ENCODE data around the gene ARHGAP6.
A peak's percentile ranks its signal among the peaks of the same experiment; 100 is the strongest.

ARHGAP6 gene

DNA sequence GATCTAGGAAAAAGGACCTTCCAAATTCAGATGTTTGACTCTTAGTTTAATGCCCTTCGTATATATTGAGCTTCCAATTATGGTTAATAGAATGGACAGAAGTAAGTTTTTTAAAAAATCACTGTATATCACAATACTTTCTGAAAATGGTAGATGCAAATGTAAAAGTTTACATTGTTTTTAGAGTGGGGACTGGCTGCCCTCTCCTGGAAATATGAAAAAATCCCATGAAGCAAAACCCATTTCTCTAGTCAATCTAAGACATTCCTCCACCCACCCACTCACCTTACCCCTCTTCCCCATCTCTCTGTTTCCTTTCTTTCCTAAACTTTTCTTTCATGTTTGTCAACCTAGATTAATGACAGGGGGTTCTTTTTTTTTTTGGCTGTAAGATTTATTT lies 134.5 kb downstream of the ARHGAP6 start:
- no peak for TF ChIP-seq ZFP30 (CRISPR knock-in tag; IDR thresholded peaks at IDR 0.05)
- TF ChIP-seq SNAI2 (CRISPR knock-in tag; IDR thresholded peaks at IDR 0.05), result no peak
- TF ChIP-seq ISL1 (CRISPR knock-in tag; IDR thresholded peaks at IDR 0.05), result no peak
- TF ChIP-seq RARB (CRISPR knock-in tag; IDR thresholded peaks at IDR 0.05), result no peak
- no peak for TF ChIP-seq GLIS3 (CRISPR knock-in tag; IDR thresholded peaks at IDR 0.05)
- TF ChIP-seq ZNF70 (CRISPR knock-in tag; IDR thresholded peaks at IDR 0.05), result no peak
- TF ChIP-seq, protein P1, sequence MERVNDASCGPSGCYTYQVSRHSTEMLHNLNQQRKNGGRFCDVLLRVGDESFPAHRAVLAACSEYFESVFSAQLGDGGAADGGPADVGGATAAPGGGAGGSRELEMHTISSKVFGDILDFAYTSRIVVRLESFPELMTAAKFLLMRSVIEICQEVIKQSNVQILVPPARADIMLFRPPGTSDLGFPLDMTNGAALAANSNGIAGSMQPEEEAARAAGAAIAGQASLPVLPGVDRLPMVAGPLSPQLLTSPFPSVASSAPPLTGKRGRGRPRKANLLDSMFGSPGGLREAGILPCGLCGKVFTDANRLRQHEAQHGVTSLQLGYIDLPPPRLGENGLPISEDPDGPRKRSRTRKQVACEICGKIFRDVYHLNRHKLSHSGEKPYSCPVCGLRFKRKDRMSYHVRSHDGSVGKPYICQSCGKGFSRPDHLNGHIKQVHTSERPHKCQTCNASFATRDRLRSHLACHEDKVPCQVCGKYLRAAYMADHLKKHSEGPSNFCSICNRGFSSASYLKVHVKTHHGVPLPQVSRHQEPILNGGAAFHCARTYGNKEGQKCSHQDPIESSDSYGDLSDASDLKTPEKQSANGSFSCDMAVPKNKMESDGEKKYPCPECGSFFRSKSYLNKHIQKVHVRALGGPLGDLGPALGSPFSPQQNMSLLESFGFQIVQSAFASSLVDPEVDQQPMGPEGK (CRISPR knock-in tag; IDR thresholded peaks at IDR 0.05; ENCODE audit: borderline replicate concordance), result no peak
- no peak for TF ChIP-seq TCF4 (CRISPR knock-in tag; IDR thresholded peaks at IDR 0.05; ENCODE audit: borderline replicate concordance)
- no peak for TF ChIP-seq ZNF565 (CRISPR knock-in tag; conservative IDR thresholded peaks at IDR 0.05; ENCODE audit: low read depth)
- no peak for TF ChIP-seq POU6F1 (CRISPR knock-in tag; IDR thresholded peaks at IDR 0.05; ENCODE audit: borderline replicate concordance, low read depth)
- no peak for TF ChIP-seq ESRRG (CRISPR knock-in tag; IDR thresholded peaks at IDR 0.05)
- TF ChIP-seq, protein P2, sequence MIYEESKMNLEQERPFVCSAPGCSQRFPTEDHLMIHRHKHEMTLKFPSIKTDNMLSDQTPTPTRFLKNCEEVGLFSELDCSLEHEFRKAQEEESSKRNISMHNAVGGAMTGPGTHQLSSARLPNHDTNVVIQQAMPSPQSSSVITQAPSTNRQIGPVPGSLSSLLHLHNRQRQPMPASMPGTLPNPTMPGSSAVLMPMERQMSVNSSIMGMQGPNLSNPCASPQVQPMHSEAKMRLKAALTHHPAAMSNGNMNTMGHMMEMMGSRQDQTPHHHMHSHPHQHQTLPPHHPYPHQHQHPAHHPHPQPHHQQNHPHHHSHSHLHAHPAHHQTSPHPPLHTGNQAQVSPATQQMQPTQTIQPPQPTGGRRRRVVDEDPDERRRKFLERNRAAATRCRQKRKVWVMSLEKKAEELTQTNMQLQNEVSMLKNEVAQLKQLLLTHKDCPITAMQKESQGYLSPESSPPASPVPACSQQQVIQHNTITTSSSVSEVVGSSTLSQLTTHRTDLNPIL (CRISPR knock-in tag; IDR thresholded peaks at IDR 0.05; ENCODE audit: low read depth), result no peak
- TF ChIP-seq TOX (CRISPR knock-in tag; IDR thresholded peaks at IDR 0.05; ENCODE audit: borderline replicate concordance), result no peak
- TF ChIP-seq ZFP3 (CRISPR knock-in tag; IDR thresholded peaks at IDR 0.05), result no peak
- TF ChIP-seq, protein P3, sequence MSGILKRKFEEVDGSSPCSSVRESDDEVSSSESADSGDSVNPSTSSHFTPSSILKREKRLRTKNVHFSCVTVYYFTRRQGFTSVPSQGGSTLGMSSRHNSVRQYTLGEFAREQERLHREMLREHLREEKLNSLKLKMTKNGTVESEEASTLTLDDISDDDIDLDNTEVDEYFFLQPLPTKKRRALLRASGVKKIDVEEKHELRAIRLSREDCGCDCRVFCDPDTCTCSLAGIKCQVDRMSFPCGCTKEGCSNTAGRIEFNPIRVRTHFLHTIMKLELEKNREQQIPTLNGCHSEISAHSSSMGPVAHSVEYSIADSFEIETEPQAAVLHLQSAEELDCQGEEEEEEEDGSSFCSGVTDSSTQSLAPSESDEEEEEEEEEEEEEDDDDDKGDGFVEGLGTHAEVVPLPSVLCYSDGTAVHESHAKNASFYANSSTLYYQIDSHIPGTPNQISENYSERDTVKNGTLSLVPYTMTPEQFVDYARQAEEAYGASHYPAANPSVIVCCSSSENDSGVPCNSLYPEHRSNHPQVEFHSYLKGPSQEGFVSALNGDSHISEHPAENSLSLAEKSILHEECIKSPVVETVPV (CRISPR knock-in tag; IDR thresholded peaks at IDR 0.05), result no peak
- no peak for TF ChIP-seq TSHZ2 (CRISPR knock-in tag; IDR thresholded peaks at IDR 0.05)
- ATAC-seq, result peak; percentile 54; the same call in 2 of the 3 replicates

DNA sequence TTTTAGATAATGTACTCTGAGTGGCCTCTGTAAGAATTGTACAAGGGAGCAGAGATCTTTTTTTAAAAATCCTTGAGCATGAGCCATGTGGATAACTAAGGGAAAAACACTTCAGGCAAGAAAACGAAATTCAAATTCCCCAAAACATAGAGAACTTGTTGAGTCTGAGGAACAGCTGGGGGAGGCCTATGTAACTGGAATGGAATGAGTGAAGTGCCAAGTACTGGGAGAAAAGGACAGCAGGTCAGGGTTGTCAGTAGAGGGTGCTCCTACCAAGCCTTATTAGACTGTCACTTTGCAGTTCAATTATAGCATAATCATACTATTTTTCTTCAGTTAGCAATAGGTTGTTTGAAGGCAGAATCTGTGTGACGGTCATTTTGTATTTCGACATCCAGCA lies 135.1 kb downstream of the ARHGAP6 start:
- ATAC-seq, result no peak
- TF ChIP-seq TSHZ2 (CRISPR knock-in tag; IDR thresholded peaks at IDR 0.05) (no peak), RARB (CRISPR knock-in tag; IDR thresholded peaks at IDR 0.05) (no peak), ZNF565 (CRISPR knock-in tag; conservative IDR thresholded peaks at IDR 0.05; ENCODE audit: low read depth) (no peak), ZNF8 (CRISPR knock-in tag; IDR thresholded peaks at IDR 0.05) (no peak), ZFP30 (CRISPR knock-in tag; IDR thresholded peaks at IDR 0.05) (no peak), TOX (CRISPR knock-in tag; IDR thresholded peaks at IDR 0.05; ENCODE audit: borderline replicate concordance) (no peak), ZNF70 (CRISPR knock-in tag; IDR thresholded peaks at IDR 0.05) (no peak), ESRRG (CRISPR knock-in tag; IDR thresholded peaks at IDR 0.05) (no peak)
- TF ChIP-seq, protein P1 (CRISPR knock-in tag; IDR thresholded peaks at IDR 0.05; ENCODE audit: borderline replicate concordance), result no peak
